Panc1 (cell line): ENCODE results near the gene ROGDI. TPM values are rescaled to one million over a fixed set of nuclear protein-coding genes. Genes with fewer than 3 reads are reported as not detected.

Source experiments
- ATAC-seq: fragments of 200-7000 bp; cut with Tn5 transposase; 2 replicates; pipeline ENCODE4 v1.9.1; 2020; ENCODE audit warnings: mild to moderate bottlenecking, moderate library complexity
- BruUV-seq: library from RNA; stranded (reverse); fragments of 400-500 nt; replicated peaks from 2 replicates; lab custom pipeline; 2021; lab: Mats Ljungman, UMichigan
- CTCF ChIA-PET: fragments of 300-600 bp; sonication (Branson Sonifier 250); formaldehyde crosslinking; loops from one replicate; lab custom pipeline; 2022; ENCODE audit warnings: antibody characterized with exemption; lab: Charles Lee
- POLR2A ChIA-PET: fragments of 300-600 bp; sonication (Branson Sonifier 250); formaldehyde crosslinking; loops from one replicate; lab custom pipeline; 2022; ENCODE audit warnings: antibody characterized with exemption; lab: Charles Lee
- DNase-seq: peaks from one replicate; pipeline ENCODE4 v3.0.0-alpha.2; 2010; ENCODE audit warnings: low read depth, low spot score
- H3K27ac ChIP-seq: 2 replicates; pipeline ENCODE4 v1.5.1; 2011; ENCODE audit warnings: mild to moderate bottlenecking, low read length, inconsistent platforms
- H3K27me3 ChIP-seq: fragments of 200-500 bp; sonication (Bioruptor generic); 2 replicates; pipeline ENCODE4 v1.6.0; 2014; ENCODE audit warnings: low read length, inconsistent platforms; ENCODE audit not compliant: control insufficient read depth, insufficient read depth
- H3K36me3 ChIP-seq: fragments of 200-500 bp; sonication (Bioruptor generic); 2 replicates; pipeline ENCODE4 v1.5.1; 2014; ENCODE audit warnings: inconsistent platforms, mild to moderate bottlenecking, low read length, moderate library complexity; ENCODE audit not compliant: control insufficient read depth, insufficient read depth
- H3K4me1 ChIP-seq: 2 replicates; pipeline ENCODE4 v1.5.1; 2011; ENCODE audit warnings: inconsistent platforms, mild to moderate bottlenecking, low read length, moderate library complexity; ENCODE audit not compliant: control insufficient read depth, insufficient read depth
- H3K4me3 ChIP-seq, 2 experiments: 2 replicates each; pipeline ENCODE4 v1.5.1; 2011 to 2012; ENCODE audit warnings: low read depth in 2 of 2, low read length in 2 of 2, mild to moderate bottlenecking in 2 of 2, inconsistent platforms in 1 of 2, moderate library complexity in 1 of 2
- H3K9me3 ChIP-seq: fragments of 200-500 bp; sonication (Bioruptor generic); 2 replicates; pipeline ENCODE4 v1.5.1; 2014; ENCODE audit warnings: low read depth, mild to moderate bottlenecking, inconsistent platforms, low read length, moderate library complexity; ENCODE audit not compliant: control insufficient read depth, insufficient read depth
- POLR2AphosphoS5 ChIP-seq: IDR thresholded peaks from 2 replicates; pipeline ENCODE4 v1.6.1; 2012; ENCODE audit warnings: mild to moderate bottlenecking, low read depth, low read length, moderate library complexity
- SIN3A ChIP-seq: IDR thresholded peaks from 2 replicates; pipeline ENCODE4 v1.6.1; 2012; ENCODE audit warnings: low read depth, mild to moderate bottlenecking, low read length, moderate library complexity, borderline replicate concordance; ENCODE audit not compliant: insufficient read depth
- TCF7L2 ChIP-seq: IDR thresholded peaks from 2 replicates; pipeline ENCODE4 v1.6.1; 2011; ENCODE audit warnings: mild to moderate bottlenecking, low read depth, low read length, inconsistent platforms
- in situ Hi-C: cut with HindIII; loops from 2 replicates; pipeline ENCODE4 v1.10.0; 2016; ENCODE audit warnings: low sequenced_read_pairs, low pct_unique_long_range_greater_than_20kb
- intact Hi-C: fragments of 100-400 bp; cut with micrococcal nuclease; formaldehyde crosslinking; loops from one replicate; pipeline ENCODE4 v1.10.0; 2022; ENCODE audit not compliant: unreplicated experiment
- total RNA-seq: library from RNA; stranded (reverse); gene quantifications from one replicate; pipeline ENCODE4 v1.2.1, GENCODE V29; 2021; ENCODE audit not compliant: unreplicated experiment
- TF ChIP-seq, protein P1 (sequence below), 2 experiments: IDR thresholded peaks; 2 replicates each; pipeline ENCODE4 v1.6.1; 2011 to 2012; ENCODE audit warnings: low read depth in 2 of 2, control low read depth in 1 of 2, low read length in 1 of 2, mild to moderate bottlenecking in 1 of 2, moderate library complexity in 1 of 2; ENCODE audit not compliant: insufficient read depth in 1 of 2
- TF ChIP-seq, protein P2 (sequence below): fragments of 450-650 bp; IDR thresholded peaks from 2 replicates; pipeline ENCODE4 v1.5.1; 2017; ENCODE audit warnings: mild to moderate bottlenecking

The ROGDI gene
- total RNA-seq, 1 experiment from 2014 or later: 31.9 TPM

DNA sequence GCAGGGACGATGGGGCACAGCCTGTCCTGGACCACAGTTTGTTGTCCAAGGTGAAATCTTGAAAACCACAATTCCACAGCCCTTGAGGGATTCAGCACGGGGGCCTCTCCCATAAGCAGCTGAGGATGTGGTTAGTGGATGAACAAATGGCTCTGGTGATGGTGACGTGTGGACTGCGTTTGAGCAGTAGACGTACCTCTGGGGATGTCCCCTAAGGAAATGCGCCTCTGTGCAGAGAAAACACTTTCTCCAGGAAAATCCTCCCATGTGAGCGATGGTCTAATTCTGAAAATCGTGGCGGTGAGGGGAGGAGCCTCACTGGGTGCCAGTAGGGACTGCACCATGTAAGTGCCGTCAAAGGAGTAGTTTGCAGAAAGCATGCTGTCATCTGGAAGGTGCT is 11.6 kb downstream of the ROGDI start:
- POLR2A ChIA-PET: no interaction called here
- CTCF ChIA-PET: no interaction called here
- H3K36me3 ChIP-seq: no peaks in the 10 kb centered on the region
- no peak for TF ChIP-seq TCF7L2
- TF ChIP-seq, protein P1, sequence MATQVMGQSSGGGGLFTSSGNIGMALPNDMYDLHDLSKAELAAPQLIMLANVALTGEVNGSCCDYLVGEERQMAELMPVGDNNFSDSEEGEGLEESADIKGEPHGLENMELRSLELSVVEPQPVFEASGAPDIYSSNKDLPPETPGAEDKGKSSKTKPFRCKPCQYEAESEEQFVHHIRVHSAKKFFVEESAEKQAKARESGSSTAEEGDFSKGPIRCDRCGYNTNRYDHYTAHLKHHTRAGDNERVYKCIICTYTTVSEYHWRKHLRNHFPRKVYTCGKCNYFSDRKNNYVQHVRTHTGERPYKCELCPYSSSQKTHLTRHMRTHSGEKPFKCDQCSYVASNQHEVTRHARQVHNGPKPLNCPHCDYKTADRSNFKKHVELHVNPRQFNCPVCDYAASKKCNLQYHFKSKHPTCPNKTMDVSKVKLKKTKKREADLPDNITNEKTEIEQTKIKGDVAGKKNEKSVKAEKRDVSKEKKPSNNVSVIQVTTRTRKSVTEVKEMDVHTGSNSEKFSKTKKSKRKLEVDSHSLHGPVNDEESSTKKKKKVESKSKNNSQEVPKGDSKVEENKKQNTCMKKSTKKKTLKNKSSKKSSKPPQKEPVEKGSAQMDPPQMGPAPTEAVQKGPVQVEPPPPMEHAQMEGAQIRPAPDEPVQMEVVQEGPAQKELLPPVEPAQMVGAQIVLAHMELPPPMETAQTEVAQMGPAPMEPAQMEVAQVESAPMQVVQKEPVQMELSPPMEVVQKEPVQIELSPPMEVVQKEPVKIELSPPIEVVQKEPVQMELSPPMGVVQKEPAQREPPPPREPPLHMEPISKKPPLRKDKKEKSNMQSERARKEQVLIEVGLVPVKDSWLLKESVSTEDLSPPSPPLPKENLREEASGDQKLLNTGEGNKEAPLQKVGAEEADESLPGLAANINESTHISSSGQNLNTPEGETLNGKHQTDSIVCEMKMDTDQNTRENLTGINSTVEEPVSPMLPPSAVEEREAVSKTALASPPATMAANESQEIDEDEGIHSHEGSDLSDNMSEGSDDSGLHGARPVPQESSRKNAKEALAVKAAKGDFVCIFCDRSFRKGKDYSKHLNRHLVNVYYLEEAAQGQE (IDR thresholded peaks at IDR 0.05; ENCODE audit: insufficient read depth in 1 of 2, low read depth in 2 of 2, low read length in 1 of 2): no peak
- no peak for TF ChIP-seq POLR2AphosphoS5
- no peak for TF ChIP-seq SIN3A
- TF ChIP-seq, protein P2, sequence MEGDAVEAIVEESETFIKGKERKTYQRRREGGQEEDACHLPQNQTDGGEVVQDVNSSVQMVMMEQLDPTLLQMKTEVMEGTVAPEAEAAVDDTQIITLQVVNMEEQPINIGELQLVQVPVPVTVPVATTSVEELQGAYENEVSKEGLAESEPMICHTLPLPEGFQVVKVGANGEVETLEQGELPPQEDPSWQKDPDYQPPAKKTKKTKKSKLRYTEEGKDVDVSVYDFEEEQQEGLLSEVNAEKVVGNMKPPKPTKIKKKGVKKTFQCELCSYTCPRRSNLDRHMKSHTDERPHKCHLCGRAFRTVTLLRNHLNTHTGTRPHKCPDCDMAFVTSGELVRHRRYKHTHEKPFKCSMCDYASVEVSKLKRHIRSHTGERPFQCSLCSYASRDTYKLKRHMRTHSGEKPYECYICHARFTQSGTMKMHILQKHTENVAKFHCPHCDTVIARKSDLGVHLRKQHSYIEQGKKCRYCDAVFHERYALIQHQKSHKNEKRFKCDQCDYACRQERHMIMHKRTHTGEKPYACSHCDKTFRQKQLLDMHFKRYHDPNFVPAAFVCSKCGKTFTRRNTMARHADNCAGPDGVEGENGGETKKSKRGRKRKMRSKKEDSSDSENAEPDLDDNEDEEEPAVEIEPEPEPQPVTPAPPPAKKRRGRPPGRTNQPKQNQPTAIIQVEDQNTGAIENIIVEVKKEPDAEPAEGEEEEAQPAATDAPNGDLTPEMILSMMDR: no peak
- no peaks in the 10 kb centered on the region for H3K27me3 ChIP-seq
- no TSS peak for BruUV-seq
- H3K9me3 ChIP-seq: no peaks in the 10 kb centered on the region
- in situ Hi-C loops (no loop called here), intact Hi-C loops (no loop called here)
- no peak overlapping the region for H3K4me3 ChIP-seq
- H3K4me1 ChIP-seq: peaks cover 8% of the 10 kb centered on the region; the same call in 1 of the 2 replicates
- H3K27ac ChIP-seq: no peak overlapping the region
- DNase-seq (no peak), ATAC-seq (no peak)

DNA sequence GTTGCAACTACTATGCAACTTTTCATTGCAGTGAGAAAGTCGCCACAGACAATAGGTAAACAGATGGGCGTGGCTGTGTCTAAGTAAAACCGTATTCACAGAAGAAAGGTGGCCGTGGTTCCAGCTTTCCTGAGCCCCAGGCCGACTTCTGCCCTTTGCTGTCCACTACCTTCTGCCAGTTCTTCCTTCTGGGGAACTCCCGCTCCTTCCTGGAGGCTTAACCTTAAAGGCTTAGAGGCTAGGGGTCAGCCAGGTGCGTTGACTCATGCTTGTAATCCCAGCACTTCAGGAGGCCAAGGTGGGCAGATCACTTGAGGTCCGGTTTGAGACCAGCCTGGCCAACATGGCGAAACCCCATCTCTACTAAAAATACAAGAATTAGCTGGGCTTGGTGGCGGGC is 12.2 kb downstream of the ROGDI start:
- intact Hi-C loops: no loop called here
- no peaks in the 10 kb centered on the region for H3K9me3 ChIP-seq
- no peak overlapping the region for H3K27ac ChIP-seq
- H3K27me3 ChIP-seq: no peaks in the 10 kb centered on the region
- no peak overlapping the region for H3K4me3 ChIP-seq
- in situ Hi-C loops: no loop called here
- CTCF ChIA-PET: no interaction called here
- BruUV-seq: no TSS peak
- DNase-seq (no peak), ATAC-seq (no peak)
- H3K4me1 ChIP-seq: peaks cover 8% of the 10 kb centered on the region; the same call in 1 of the 2 replicates
- POLR2A ChIA-PET: no interaction called here
- TF ChIP-seq SIN3A (no peak), POLR2AphosphoS5 (no peak), TCF7L2 (no peak)
- TF ChIP-seq, protein P1 (IDR thresholded peaks at IDR 0.05; ENCODE audit: insufficient read depth in 1 of 2, low read depth in 2 of 2, low read length in 1 of 2): no peak
- no peaks in the 10 kb centered on the region for H3K36me3 ChIP-seq
